GM12878 (cell line): Measurements from ENCODE around the gene CCIN. TPM values are rescaled to one million over a fixed set of nuclear protein-coding genes. Genes with fewer than 3 reads are reported as not detected.
"Not testable (repeated sequence)": the region's sequence is repeated elsewhere in the genome, so short reads cannot be mapped to it uniquely, and the experiment has no call there.

Experiments
- ATAC-seq: fragments of 200-7000 bp; cut with Tn5 transposase; 3 replicates; pipeline ENCODE4 v1.9.1; 2020; ENCODE audit warnings: mild to moderate bottlenecking, moderate library complexity
- BruUV-seq: library from RNA; stranded (reverse); fragments of 400-500 nt; replicated peaks from 2 replicates; lab custom pipeline; 2021; lab: Mats Ljungman, UMichigan
- CTCF ChIA-PET: fragments of 300-600 bp; sonication (Branson Sonifier 250); formaldehyde crosslinking; extraction: SDS; loops from one replicate; lab custom pipeline; 2021; ENCODE audit warnings: inconsistent platforms; lab: Yijun Ruan, JAX
- POLR2A ChIA-PET: fragments of 350-600 bp; formaldehyde crosslinking; extraction: SDS; loops from one replicate; lab custom pipeline; 2021; ENCODE audit warnings: inconsistent platforms; lab: Charles Lee
- RAD21 ChIA-PET: fragments of 300-600 bp; sonication (Branson Sonifier 250); formaldehyde crosslinking; loops from one replicate; lab custom pipeline; 2023; ENCODE audit warnings: antibody characterized with exemption; ENCODE audit not compliant: unreplicated experiment; lab: Charles Lee
- SMC1A ChIA-PET: fragments of 300-600 bp; sonication (Branson Sonifier 250); formaldehyde crosslinking; loops from one replicate; lab custom pipeline; 2023; ENCODE audit not compliant: unreplicated experiment, uncharacterized antibody; lab: Charles Lee
- DNase-seq: peaks from one replicate; pipeline ENCODE4 v3.0.0-alpha.2; 2011; ENCODE audit warnings: low read depth, low spot score
- FAIRE-seq: peaks from 3 replicates; lab custom pipeline; 2011; peaks lifted over from hg19 to GRCh38; lab: Jason Lieb, UNC
- H2AFZ ChIP-seq: 2 replicates; pipeline ENCODE4 v1.6.0; 2011; ENCODE audit warnings: low read depth, low read length, control low read depth; ENCODE audit not compliant: control insufficient read depth
- H3K27ac ChIP-seq: 2 replicates; pipeline ENCODE4 v1.5.1; 2011; ENCODE audit warnings: control low read depth; ENCODE audit not compliant: control insufficient read depth, insufficient read depth
- H3K27me3 ChIP-seq, 2 experiments: replicated peaks in 1 of 2; 2 replicates each; pipeline versions ENCODE4 v1.6.0 to v1.6.1; 2011; ENCODE audit warnings: low read length in 1 of 2; ENCODE audit not compliant: control insufficient read depth in 2 of 2, insufficient read depth in 2 of 2
- H3K36me3 ChIP-seq, 2 experiments: 2 replicates each; pipeline ENCODE4 v1.5.1; 2011; ENCODE audit warnings: low read length in 1 of 2; ENCODE audit not compliant: control insufficient read depth in 2 of 2, insufficient read depth in 2 of 2
- H3K4me1 ChIP-seq: 2 replicates; pipeline ENCODE4 v1.6.1; 2011; ENCODE audit warnings: mild to moderate bottlenecking, low read length, moderate library complexity, mixed read lengths; ENCODE audit not compliant: control insufficient read depth, insufficient read depth
- H3K4me2 ChIP-seq: 2 replicates; pipeline ENCODE4 v1.6.0; 2011; ENCODE audit warnings: control low read depth; ENCODE audit not compliant: control insufficient read depth, insufficient read depth
- H3K4me3 ChIP-seq: fragments of 200-600 bp; sonication (generic); 2 replicates; pipeline ENCODE4 v1.5.1; 2016
- H3K79me2 ChIP-seq: 2 replicates; pipeline ENCODE4 v1.6.0; 2011; ENCODE audit warnings: low read length; ENCODE audit not compliant: control insufficient read depth, insufficient read depth
- H3K9ac ChIP-seq: 2 replicates; pipeline ENCODE4 v1.8.0; 2011; ENCODE audit warnings: low read length, control low read depth, mixed read lengths; ENCODE audit not compliant: control insufficient read depth, insufficient read depth
- H3K9me3 ChIP-seq: replicated peaks from 3 replicates; pipeline ENCODE4 v1.5.1; 2011; ENCODE audit warnings: mild to moderate bottlenecking, low read length; ENCODE audit not compliant: control insufficient read depth, insufficient read depth
- H4K20me1 ChIP-seq: 2 replicates; pipeline ENCODE4 v1.6.0; 2011; ENCODE audit not compliant: control insufficient read depth, insufficient read depth
- WGBS: methylation state at CpG from one replicate; pipeline ENCODE4 v1.1.6; 2016; ENCODE audit warnings: low lambda C conversion rate; ENCODE audit not compliant: insufficient replicate concordance, insufficient coverage; ENCODE audit errors: missing lambda C conversion rate; 5-methylcytosine and 5-hydroxymethylcytosine counted together
- in situ Hi-C: fragments of 300-500 bp; cut with MboI; formaldehyde crosslinking; loops from 9 replicates; pipeline ENCODE4 v1.14.3; 2018; ENCODE audit warnings: mixed read lengths
- intact Hi-C: fragments of 100-400 bp; cut with micrococcal nuclease; formaldehyde crosslinking; loops from one replicate; pipeline ENCODE4 v1.14.2; 2022; ENCODE audit not compliant: unreplicated experiment
- polyA plus RNA-seq, 11 experiments: library from polyadenylated mRNA; depleted of rRNA in 4 of 11; unstranded in 6 of 11; stranded (reverse) in 5 of 11; fragments of >200 nt; fragmentation: Nextera tagmentation in 4 of 11; fragmentation: Illumina TruSeq in 1 of 11; extraction: Ambion mirVana in 4 of 11; extraction: Trizol in 1 of 11; gene quantifications; 1 replicate in 1 of 11; 2 replicates in 10 of 11; pipeline versions ENCODE4 v1.2.1 to v1.2.3, GENCODE V29; 2011 to 2016; ENCODE audit warnings: inconsistent platforms in 2 of 11, missing spikeins in 2 of 11, low read depth in 1 of 11
- total RNA-seq, 4 experiments: library from RNA; depleted of rRNA in 3 of 4; stranded (reverse); fragments of >200 nt in 3 of 4; fragmentation: Illumina TruSeq in 1 of 4; extraction: Trizol in 1 of 4; gene quantifications; 2 replicates each; pipeline versions ENCODE4 v1.2.1 to v1.2.3, GENCODE V29; 2013 to 2021

The CCIN gene
- total and polyA plus RNA-seq, 10 of the 15 experiments (the other 5 are each of a cell fraction or from before 2014, with no cell fraction given): not detected

DNA sequence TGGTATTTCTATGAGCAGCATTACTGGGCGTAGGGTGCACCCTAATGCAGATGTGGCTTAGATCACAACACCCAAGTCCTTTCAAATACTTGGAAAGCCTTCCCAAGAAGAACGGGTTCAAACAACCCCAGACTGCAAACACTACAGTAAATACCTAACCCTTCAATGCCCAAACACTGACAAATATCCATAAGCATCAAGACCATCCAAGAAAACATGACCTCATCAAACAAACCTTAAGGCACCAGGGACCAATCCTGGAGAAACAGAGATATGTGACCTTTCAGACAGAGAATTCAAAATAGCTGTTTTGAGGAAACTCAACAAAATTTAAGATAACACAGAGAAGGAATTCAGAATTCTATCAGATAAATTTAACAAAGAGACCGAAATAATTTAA, 6.0 kb downstream of the CCIN start:
- H3K4me2 ChIP-seq, FAIRE-seq, H4K20me1 ChIP-seq, H3K79me2 ChIP-seq, ATAC-seq, DNase-seq, intact Hi-C loops, H3K4me1 ChIP-seq, H2AFZ ChIP-seq, POLR2A ChIA-PET, RAD21 ChIA-PET, BruUV-seq, H3K9me3 ChIP-seq, H3K36me3 ChIP-seq, H3K27ac ChIP-seq, in situ Hi-C loops, H3K4me3 ChIP-seq, H3K9ac ChIP-seq, H3K27me3 ChIP-seq: not testable (repeated sequence)
- ChIA-PET CTCF (interaction anchor here (1.1 kb wide), 1 partner anchor 9 kb away, joined by 3 read pairs; no protein-coding TSS in a partner anchor), SMC1A (interaction anchor here (1.0 kb wide), 1 partner anchor 8 kb away, joined by 3 read pairs; no protein-coding TSS in a partner anchor)
- WGBS: 23% methylated on average over 3 of the region's 3 CpGs

- H3K79me2 ChIP-seq, H3K36me3 ChIP-seq, DNase-seq, CTCF ChIA-PET, H3K4me2 ChIP-seq, in situ Hi-C loops, H3K27ac ChIP-seq, H3K9ac ChIP-seq, H4K20me1 ChIP-seq, ATAC-seq, H2AFZ ChIP-seq, intact Hi-C loops, H3K9me3 ChIP-seq, POLR2A ChIA-PET, H3K27me3 ChIP-seq, H3K4me3 ChIP-seq, RAD21 ChIA-PET, FAIRE-seq, H3K4me1 ChIP-seq, BruUV-seq: not testable (repeated sequence)
- whole genome bisulfite sequencing: 69% methylated on average over 10 of the region's 10 CpGs
- SMC1A ChIA-PET: interaction anchor here (1.0 to 1.1 kb wide), 2 partner anchors 10 to 73 kb away, joined by 3 read pairs; no protein-coding TSS in a partner anchor
These were observed 7.3 kb downstream of the CCIN start for GRCh38 chr9:36176496-36176895.
